GM12878 (cell line): ENCODE measurements around the gene ARHGAP26. TPM values are rescaled to one million over a fixed set of nuclear protein-coding genes. Genes with fewer than 3 reads are reported as not detected.

Experiments used
- ASH2L ChIP-seq: fragments of 300-600, 200-600 bp; sonication (generic); IDR thresholded peaks from 2 replicates; pipeline ENCODE4 v1.6.1; 2017; ENCODE audit warnings: low read depth, mild to moderate bottlenecking, borderline replicate concordance
- CEBPZ ChIP-seq: fragments of 150-350 bp; IDR thresholded peaks from 2 replicates; pipeline ENCODE4 v1.6.1; 2016; ENCODE audit warnings: low read depth, low read length
- CHD2 ChIP-seq: IDR thresholded peaks from 2 replicates; pipeline ENCODE4 v1.6.1; 2011; ENCODE audit warnings: low read depth, low read length, improper control_type of control experiment, borderline replicate concordance
- ETV6 ChIP-seq, 2 experiments: fragments of 450-650 bp in 1 of 2; IDR thresholded peaks in 1 of 2; conservative IDR thresholded peaks in 1 of 2; 2 replicates each; pipeline ENCODE4 v1.6.1; 2014; ENCODE audit warnings: antibody characterized with exemption in 1 of 2, borderline replicate concordance in 1 of 2, low read depth in 1 of 2, mild to moderate bottlenecking in 1 of 2, moderate library complexity in 1 of 2
- SMAD1 ChIP-seq: fragments of 450-650 bp; IDR thresholded peaks from 2 replicates; pipeline ENCODE4 v1.6.1; 2018; ENCODE audit warnings: mild to moderate bottlenecking, low read depth; ENCODE audit not compliant: partially characterized antibody
- SUPT20H ChIP-seq: IDR thresholded peaks from 2 replicates; pipeline ENCODE4 v1.6.1; 2011; ENCODE audit warnings: low read depth, mild to moderate bottlenecking, low read length, moderate library complexity, borderline replicate concordance; ENCODE audit not compliant: control insufficient read depth
- SUZ12 ChIP-seq: fragments of 200-600 bp; sonication (generic); IDR thresholded peaks from one replicate; pipeline ENCODE4 v1.6.1; 2018; ENCODE audit warnings: antibody characterized with exemption, mild to moderate bottlenecking; ENCODE audit not compliant: unreplicated experiment
- USF2 ChIP-seq: IDR thresholded peaks from 2 replicates; pipeline ENCODE4 v1.6.1; 2011; ENCODE audit warnings: low read depth, low read length, improper control_type of control experiment, borderline replicate concordance
- ZBTB11 ChIP-seq: fragments of 450-650 bp; formaldehyde crosslinking; IDR thresholded peaks from 2 replicates; pipeline ENCODE4 v1.5.0; 2022; ENCODE audit warnings: mild to moderate bottlenecking, missing genetic modification characterization
- ZNF592 ChIP-seq: fragments of 450-650 bp; IDR thresholded peaks from 2 replicates; pipeline ENCODE4 v1.6.1; 2017; ENCODE audit warnings: mild to moderate bottlenecking, moderate library complexity
- polyA plus RNA-seq, 11 experiments: library from polyadenylated mRNA; depleted of rRNA in 4 of 11; unstranded in 6 of 11; stranded (reverse) in 5 of 11; fragments of >200 nt; fragmentation: Nextera tagmentation in 4 of 11; fragmentation: Illumina TruSeq in 1 of 11; extraction: Ambion mirVana in 4 of 11; extraction: Trizol in 1 of 11; gene quantifications; 1 replicate in 1 of 11; 2 replicates in 10 of 11; pipeline versions ENCODE4 v1.2.1 to v1.2.3, GENCODE V29; 2011 to 2016; ENCODE audit warnings: inconsistent platforms in 2 of 11, missing spikeins in 2 of 11, low read depth in 1 of 11
- total RNA-seq, 4 experiments: library from RNA; depleted of rRNA in 3 of 4; stranded (reverse); fragments of >200 nt in 3 of 4; fragmentation: Illumina TruSeq in 1 of 4; extraction: Trizol in 1 of 4; gene quantifications; 2 replicates each; pipeline versions ENCODE4 v1.2.1 to v1.2.3, GENCODE V29; 2013 to 2021

The ARHGAP26 gene
- total and polyA plus RNA-seq, 10 of the 15 experiments (the other 5 are each of a cell fraction or from before 2014, with no cell fraction given): 9.4 to 41.5 (median 19.3) TPM

- TF ChIP-seq ZBTB11 (CRISPR knock-in tag) (no peak), ASH2L (no peak), SUZ12 (no peak), ZNF592 (no peak), USF2 (no peak), ETV6 (conservative IDR thresholded peaks at IDR 0.05 in 1 of 2, IDR thresholded peaks at IDR 0.05 in 1 of 2; ENCODE audit: borderline replicate concordance in 1 of 2, low read depth in 1 of 2) (no peak), SMAD1 (no peak), CHD2 (no peak), SUPT20H (no peak), CEBPZ (no peak)
- TF ChIP-seq, all 136 proteins: peak for 3
Observed at GRCh38 chr5:143065996-143066522, 295.9 kb downstream of the ARHGAP26 start (continued).
